Activated T-helper 2 cell treated with anti-CD3 and anti-CD28 coated beads, Interferon-gamma antibody, Interleukin-2, Interleukin-4, amounts not matched to agents 10 μg/mL and 5 μg/mL and 100 μg/mL, durations not matched to agents 14 hours and 24 hours and 36 hours (primary cell): ENCODE results near the gene NTHL1. TPM values are rescaled to one million over a fixed set of nuclear protein-coding genes. Genes with fewer than 3 reads are reported as not detected.

ENCODE experiments used
- DNase-seq: peaks from one replicate; pipeline ENCODE4 v3.0.0; 2021; ENCODE audit warnings: low spot score
- H3K27ac Mint-ChIP-seq: one replicate; pipeline ENCODE4 v1.8.0; 2021; ENCODE audit warnings: mixed read lengths
- H3K27me3 Mint-ChIP-seq: one replicate; pipeline ENCODE4 v1.8.0; 2021; ENCODE audit warnings: low read depth, mixed read lengths
- H3K36me3 Mint-ChIP-seq: one replicate; pipeline ENCODE4 v1.8.0; 2021; ENCODE audit warnings: low read depth, mixed read lengths
- H3K4me1 Mint-ChIP-seq: one replicate; pipeline ENCODE4 v1.8.0; 2021; ENCODE audit warnings: low read depth, mixed read lengths
- H3K4me3 Mint-ChIP-seq: one replicate; pipeline ENCODE4 v1.8.0; 2021; ENCODE audit warnings: low read depth, mild to moderate bottlenecking, moderate library complexity, mixed read lengths
- H3K9me3 Mint-ChIP-seq: one replicate; pipeline ENCODE4 v1.8.0; 2021; ENCODE audit warnings: mixed read lengths
- intact Hi-C: fragments of 100-400 bp; cut with micrococcal nuclease; formaldehyde crosslinking; loops from one replicate; pipeline ENCODE4 v1.15.1; 2023
- total RNA-seq: library from RNA; stranded (reverse); gene quantifications from 2 replicates; pipeline ENCODE4 v1.2.3, GENCODE V29; 2022

Gene NTHL1
- total RNA-seq, 1 donor from 2014 or later, result 43.5 TPM

DNA sequence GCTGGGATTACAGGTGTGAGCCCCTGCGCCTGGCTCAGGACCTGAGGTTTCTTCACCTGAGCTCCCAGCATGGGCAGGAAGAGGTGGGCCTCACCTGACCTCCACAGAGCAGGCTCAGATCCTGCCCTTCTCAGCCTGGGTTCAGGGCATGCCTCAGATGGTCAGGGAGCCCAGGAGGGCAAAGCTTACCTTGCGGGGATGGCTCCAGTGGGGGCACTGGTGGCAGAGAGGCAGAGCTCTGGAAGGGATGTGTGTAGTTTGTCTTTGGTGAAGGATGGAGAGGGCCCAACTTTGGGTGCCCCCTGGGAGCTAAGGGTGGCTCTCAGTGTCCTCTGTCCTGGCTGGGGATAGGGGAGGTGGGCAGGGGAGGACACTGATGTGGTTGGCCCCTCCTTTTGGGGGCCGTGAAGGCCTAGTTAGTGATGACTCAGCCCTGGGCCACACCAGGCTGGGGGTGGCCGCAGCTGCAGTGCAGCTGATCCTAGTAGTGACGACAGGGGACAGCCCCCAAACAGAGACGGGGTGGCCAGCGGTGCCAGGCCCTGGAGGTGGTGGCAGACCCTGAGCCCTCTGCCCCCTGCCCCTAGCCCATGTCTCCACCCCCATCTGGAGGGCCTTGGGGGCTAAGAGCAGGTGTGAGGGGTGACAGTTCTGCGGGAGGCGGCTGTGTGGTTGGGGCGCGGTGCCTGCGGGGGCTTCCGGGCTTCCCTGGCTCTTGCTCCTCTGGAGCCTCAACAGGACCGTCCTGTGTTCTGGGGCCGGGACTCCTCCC lies 15.2 kb downstream of the NTHL1 start:
- no peak overlapping the region for H3K27ac Mint-ChIP-seq
- peaks cover 17% of the 10 kb centered on the region for H3K27me3 Mint-ChIP-seq

GRCh38 chr16:2031081-2031577 lies 16.5 kb downstream of the NTHL1 start:
- no peaks in the 10 kb centered on the region for H3K36me3 Mint-ChIP-seq
- H3K4me1 Mint-ChIP-seq, result no peaks in the 10 kb centered on the region
- intact Hi-C loops, result no loop called here
- H3K27me3 Mint-ChIP-seq, result peaks cover 19% of the 10 kb centered on the region
- H3K4me3 Mint-ChIP-seq, result no peak overlapping the region
- H3K27ac Mint-ChIP-seq, result no peak overlapping the region
- DNase-seq, result no peak
- H3K9me3 Mint-ChIP-seq, result no peaks in the 10 kb centered on the region

More for the DNA sequence above, 15.2 kb downstream of the NTHL1 start:
- DNase-seq, result no peak
- H3K36me3 Mint-ChIP-seq, result no peaks in the 10 kb centered on the region
- H3K9me3 Mint-ChIP-seq, result no peaks in the 10 kb centered on the region
- H3K4me1 Mint-ChIP-seq, result no peaks in the 10 kb centered on the region
- intact Hi-C loops, result no loop called here
- no peak overlapping the region for H3K4me3 Mint-ChIP-seq

- DNase-seq, result no peak
- Mint-ChIP-seq H3K27ac (no peak overlapping the region), H3K4me1 (peaks cover 5% of the 10 kb centered on the region), H3K27me3 (peaks cover 26% of the 10 kb centered on the region), H3K36me3 (no peaks in the 10 kb centered on the region), H3K9me3 (no peaks in the 10 kb centered on the region), H3K4me3 (no peak overlapping the region)
- intact Hi-C loops, result no loop called here
Observed at GRCh38 chr16:2030036-2030435, 17.6 kb downstream of the NTHL1 start.

DNA sequence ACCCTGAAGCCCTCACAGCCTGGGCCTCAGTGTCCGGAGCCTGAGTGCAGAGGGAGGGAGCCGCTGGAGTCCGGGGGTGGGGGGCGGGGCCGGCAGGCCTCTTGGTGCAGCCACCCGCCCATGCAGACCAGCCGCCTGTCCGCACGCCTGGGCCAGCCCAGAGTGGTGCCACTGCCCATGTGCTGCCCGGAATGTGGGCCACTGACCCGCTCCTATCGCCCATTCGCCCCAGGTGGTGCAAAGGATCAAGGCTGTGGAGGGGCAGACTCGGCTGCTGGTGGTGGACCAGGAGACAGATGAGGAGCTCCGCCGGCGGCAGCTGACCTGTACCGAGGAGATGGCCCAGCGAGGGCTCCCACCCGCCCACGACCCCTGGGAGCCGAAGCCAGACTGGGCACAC lies 18.3 kb downstream of the NTHL1 start:
- H3K27me3 Mint-ChIP-seq, result peaks cover 27% of the 10 kb centered on the region
- DNase-seq, result no peak
- no peak overlapping the region for H3K27ac Mint-ChIP-seq
- intact Hi-C loops, result loop anchor here (10.0 kb wide), 1 partner anchor 225 kb away; the partner anchor contains the start of gene ECI1
- H3K4me3 Mint-ChIP-seq, result no peak overlapping the region
- no peaks in the 10 kb centered on the region for H3K36me3 Mint-ChIP-seq
- peaks cover 5% of the 10 kb centered on the region for H3K4me1 Mint-ChIP-seq
- no peaks in the 10 kb centered on the region for H3K9me3 Mint-ChIP-seq

DNA sequence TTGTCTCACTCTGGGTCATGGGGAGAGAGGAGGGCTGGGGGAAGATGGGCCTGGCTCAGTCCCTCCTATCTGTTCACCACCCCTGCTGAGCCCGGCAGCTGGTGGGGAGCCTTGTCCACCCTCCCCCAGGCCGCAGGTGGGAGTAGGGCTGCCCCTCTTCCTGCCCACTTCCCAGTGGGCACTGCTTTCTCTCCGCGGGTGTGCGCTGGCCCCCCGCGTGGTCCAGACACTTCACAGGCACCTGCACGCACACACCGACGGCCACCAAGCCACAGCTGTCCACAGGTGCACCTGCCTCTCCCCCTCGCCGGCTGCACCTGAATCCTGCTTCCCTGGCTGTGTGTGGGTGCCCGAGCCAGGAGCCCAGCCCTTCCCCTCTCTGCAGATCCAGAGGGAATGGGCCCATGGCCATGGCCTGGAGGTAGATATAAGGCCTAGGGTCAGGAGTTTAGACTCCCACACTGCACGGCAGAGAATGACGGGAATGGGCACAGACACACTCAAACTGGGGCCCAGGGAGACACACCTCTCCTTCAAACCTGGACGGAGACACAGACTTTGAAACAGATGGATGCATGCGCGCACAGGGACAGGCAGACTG lies 18.9 kb downstream of the NTHL1 start:
- intact Hi-C loops, result loop anchor here (10.0 kb wide), 1 partner anchor 226 kb away; the partner anchor contains the start of gene ECI1
- H3K9me3 Mint-ChIP-seq, result no peaks in the 10 kb centered on the region
- peaks cover 27% of the 10 kb centered on the region for H3K27me3 Mint-ChIP-seq
- no peak for DNase-seq
- no peak overlapping the region for H3K27ac Mint-ChIP-seq
- no peak overlapping the region for H3K4me3 Mint-ChIP-seq
- H3K36me3 Mint-ChIP-seq, result no peaks in the 10 kb centered on the region
- peaks cover 9% of the 10 kb centered on the region for H3K4me1 Mint-ChIP-seq

DNA sequence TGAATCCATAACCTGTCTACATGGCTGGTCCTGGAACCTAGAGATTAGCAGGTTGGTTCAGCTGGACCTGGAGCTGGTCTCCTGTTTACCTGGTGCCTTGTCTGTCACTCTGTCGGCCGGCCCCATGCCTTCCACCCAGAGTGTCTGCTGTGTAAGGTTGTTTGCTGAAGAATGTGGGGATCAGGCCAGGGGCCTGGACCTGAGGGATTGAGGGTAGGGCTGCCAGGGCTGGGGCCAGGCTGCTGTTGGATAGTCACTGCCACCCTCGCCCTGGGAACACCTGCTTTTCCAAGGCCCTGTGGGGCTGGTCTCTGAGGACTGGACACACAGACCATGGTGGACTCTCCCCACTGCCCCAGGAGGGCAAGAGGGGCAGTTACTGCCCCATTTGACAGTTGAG lies 19.5 kb downstream of the NTHL1 start:
- Mint-ChIP-seq H3K36me3 (no peaks in the 10 kb centered on the region), H3K4me3 (no peak overlapping the region)
- intact Hi-C loops, result loop anchor here (10.0 kb wide), 1 partner anchor 227 kb away; the partner anchor contains the start of gene ECI1

GRCh38 chr16:2027024-2028010 lies 20.3 kb downstream of the NTHL1 start:
- H3K4me3 Mint-ChIP-seq, result peak overlapping the region; percentile 52
- intact Hi-C loops, result loop anchor here (10.0 kb wide), 1 partner anchor 227 kb away; the partner anchor contains the start of gene ECI1
- H3K27ac Mint-ChIP-seq, result no peak overlapping the region
- no peaks in the 10 kb centered on the region for H3K9me3 Mint-ChIP-seq
- DNase-seq, result no peak
- peaks cover 34% of the 10 kb centered on the region for H3K27me3 Mint-ChIP-seq
- peaks cover 14% of the 10 kb centered on the region for H3K4me1 Mint-ChIP-seq
- H3K36me3 Mint-ChIP-seq, result no peaks in the 10 kb centered on the region

More for the DNA sequence above, 19.5 kb downstream of the NTHL1 start:
- DNase-seq, result no peak
- Mint-ChIP-seq H3K27ac (no peak overlapping the region), H3K4me1 (peaks cover 11% of the 10 kb centered on the region), H3K9me3 (no peaks in the 10 kb centered on the region), H3K27me3 (peaks cover 27% of the 10 kb centered on the region)

DNA sequence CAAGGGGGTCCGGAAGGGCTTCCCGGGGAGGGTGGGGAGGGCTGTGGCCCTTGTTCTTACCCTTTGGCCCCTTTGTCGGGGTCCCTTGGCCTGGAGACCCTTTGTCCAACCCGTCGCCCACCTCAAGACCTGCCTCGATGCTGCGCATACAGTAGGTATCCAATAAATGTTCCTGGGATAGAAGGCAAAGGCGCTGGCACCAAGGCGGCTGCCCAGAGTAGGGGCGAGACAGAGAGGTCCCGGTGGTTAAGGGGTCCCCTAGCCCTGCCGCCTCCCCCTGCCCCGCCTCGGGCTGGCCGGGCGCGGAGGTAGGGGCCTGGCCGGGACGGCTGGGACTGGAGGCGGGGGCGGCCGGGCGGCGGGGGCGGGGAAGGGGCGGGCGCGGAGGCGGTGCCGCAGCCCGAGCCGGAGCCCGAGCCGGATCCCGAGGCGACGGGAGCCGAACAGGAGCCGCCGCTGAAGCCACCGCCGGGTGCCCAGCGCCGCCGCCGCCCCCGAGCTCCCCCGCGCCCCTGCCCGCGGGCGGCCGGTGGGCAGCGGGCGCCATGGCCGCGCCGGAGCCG lies 21.1 kb downstream of the NTHL1 start, which contains the start of gene NHERF2:
TSS of gene NHERF2 (plus strand) at position 442 of the 563 bp plus-strand sequence. CDS start at position 546, 104 bp downstream.
- no peaks in the 10 kb centered on the region for H3K36me3 Mint-ChIP-seq
- peaks cover 14% of the 10 kb centered on the region for H3K4me1 Mint-ChIP-seq
- H3K27me3 Mint-ChIP-seq, result peaks cover 36% of the 10 kb centered on the region
- H3K4me3 Mint-ChIP-seq, result peak within 1 kb of the TSS; percentile 52
- intact Hi-C loops, result loop anchor here (10.0 kb wide), 1 partner anchor 228 kb away; the partner anchor contains the start of gene ECI1
- DNase-seq, result no peak
- H3K9me3 Mint-ChIP-seq, result no peaks in the 10 kb centered on the region
- H3K27ac Mint-ChIP-seq, result no peak within 1 kb of the TSS

DNA sequence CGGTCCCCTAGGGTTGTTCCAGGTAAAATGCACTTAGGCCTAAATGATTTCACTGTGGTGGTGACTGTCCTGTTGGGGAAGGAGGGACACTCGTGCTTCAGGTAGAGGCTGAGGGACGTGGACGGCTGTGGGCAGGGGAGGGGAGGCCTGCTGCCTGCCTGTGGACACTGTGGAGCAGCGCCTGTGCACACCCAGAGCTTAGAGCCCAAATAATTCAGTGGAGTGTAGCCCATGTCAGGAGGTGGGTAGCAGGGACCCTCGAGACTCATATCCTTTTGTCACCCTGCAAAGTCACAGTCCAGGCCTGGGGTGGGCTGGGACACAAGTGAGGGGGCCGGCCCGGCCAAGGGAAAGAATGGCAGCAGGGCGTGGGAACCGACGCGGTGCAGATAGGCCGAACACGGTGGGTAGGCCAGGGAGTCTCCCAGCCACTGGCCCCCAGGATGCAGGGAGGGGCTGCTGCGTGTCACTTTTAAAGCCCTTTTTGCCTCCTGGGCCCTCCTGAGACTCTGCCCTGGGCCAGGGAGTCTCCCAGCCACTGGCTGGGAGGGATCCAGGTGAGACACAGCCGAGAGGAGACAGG lies 21.7 kb downstream of the NTHL1 start:
- intact Hi-C loops, result loop anchor here (10.0 kb wide), 1 partner anchor 229 kb away; the partner anchor contains the start of gene ECI1
- Mint-ChIP-seq H3K27me3 (peaks cover 38% of the 10 kb centered on the region), H3K36me3 (no peaks in the 10 kb centered on the region), H3K4me3 (peak overlapping the region; percentile 33), H3K27ac (no peak overlapping the region), H3K4me1 (peaks cover 14% of the 10 kb centered on the region), H3K9me3 (no peaks in the 10 kb centered on the region)
- DNase-seq, result no peak

DNA sequence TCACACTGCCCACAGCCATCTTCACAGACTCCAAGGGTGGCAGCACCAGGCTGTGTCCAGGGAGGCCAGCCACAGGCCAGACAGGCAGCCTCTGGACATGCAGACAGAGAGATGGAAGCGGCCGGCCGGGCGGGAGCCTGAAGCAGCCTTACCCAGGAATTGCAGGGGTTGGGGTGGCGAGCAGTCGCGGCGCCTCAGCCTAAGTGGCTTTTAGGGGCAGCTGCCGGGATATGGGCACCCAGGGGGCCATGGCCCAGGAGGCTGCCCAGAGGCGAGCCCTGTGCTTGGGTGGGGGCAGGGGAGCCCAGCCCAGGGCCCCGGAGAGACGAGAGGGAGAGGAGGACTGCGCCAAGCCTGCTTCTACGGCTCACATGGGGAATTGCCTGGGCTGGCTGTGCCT lies 22.4 kb downstream of the NTHL1 start:
- Mint-ChIP-seq H3K9me3 (no peaks in the 10 kb centered on the region), H3K27ac (no peak overlapping the region), H3K36me3 (no peaks in the 10 kb centered on the region), H3K4me1 (peaks cover 16% of the 10 kb centered on the region), H3K4me3 (no peak overlapping the region), H3K27me3 (peaks cover 43% of the 10 kb centered on the region)
- intact Hi-C loops, result loop anchor here (10.0 kb wide), 1 partner anchor 230 kb away; the partner anchor contains the start of gene ECI1
- DNase-seq, result no peak

DNA sequence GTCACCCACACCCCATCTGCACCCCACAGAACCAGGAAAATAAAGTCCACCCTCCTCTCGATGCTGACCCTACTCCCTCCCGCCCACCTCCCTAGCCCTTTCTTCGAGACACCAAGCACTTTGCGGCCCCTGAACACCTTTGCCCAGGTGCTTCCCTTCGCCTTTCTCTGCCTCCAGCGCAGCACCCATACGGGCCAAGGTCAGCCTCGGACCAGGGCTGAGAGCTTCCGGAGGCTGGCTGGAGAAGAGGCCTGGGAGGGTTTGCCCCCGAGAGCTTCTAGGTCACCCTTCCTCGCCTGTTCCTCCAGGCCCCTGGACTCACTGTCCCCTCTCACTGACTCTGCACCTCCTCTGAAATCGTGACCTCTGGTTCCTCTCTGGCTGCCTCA lies 23.6 kb downstream of the NTHL1 start:
- Mint-ChIP-seq H3K27me3 (peaks cover 42% of the 10 kb centered on the region), H3K27ac (no peak overlapping the region), H3K4me1 (peaks cover 16% of the 10 kb centered on the region), H3K9me3 (no peaks in the 10 kb centered on the region), H3K4me3 (no peak overlapping the region), H3K36me3 (no peaks in the 10 kb centered on the region)
- no peak for DNase-seq
- intact Hi-C loops, result loop anchor here (5.0 to 10.0 kb wide), 2 partner anchors 231 to 318 kb away; partner anchors contain the start of genes ABCA3 and ECI1
